Heart left ventricle (tissue), 16 donors: ENCODE measurements around the gene FYCO1. TPM values are rescaled to one million over a fixed set of nuclear protein-coding genes. Genes with fewer than 3 reads are reported as not detected.
A peak's percentile ranks its signal among the peaks of the same experiment; 100 is the strongest.

Source experiments
- ATAC-seq, 4 donors: fragments of 200-7000 bp; cut with Tn5 transposase; one replicate each; pipeline ENCODE4 v1.9.1; 2020 to 2022; ENCODE audit warnings: moderate library complexity in 4 of 4, mild to moderate bottlenecking in 3 of 4, moderate number of reproducible peaks in 1 of 4
- DNase-seq, 5 donors: peaks; one replicate each; pipeline ENCODE4 v3.0.0-alpha.2; 2020
- H3K27ac ChIP-seq, 12 donors: fragments of 200-600 bp; sonication (generic) in 4 of 12; one replicate each; pipeline versions ENCODE4 v1.5.0 to v1.8.0; 2016 to 2022; ENCODE audit warnings: mild to moderate bottlenecking in 2 of 12
- H3K27me3 ChIP-seq, 9 donors: fragments of 200-600 bp; sonication (generic) in 2 of 9; one replicate each; pipeline versions ENCODE4 v1.5.1 to v1.8.0; 2016 to 2022; ENCODE audit warnings: mild to moderate bottlenecking in 3 of 9
- H3K36me3 ChIP-seq, 9 donors: fragments of 200-600 bp; sonication (generic) in 2 of 9; one replicate each; pipeline versions ENCODE4 v1.5.0 to v1.8.0; 2018 to 2022; ENCODE audit warnings: mild to moderate bottlenecking in 2 of 9
- H3K4me1 ChIP-seq, 12 donors: fragments of 200-600 bp; sonication (generic) in 4 of 12; one replicate each; pipeline versions ENCODE4 v1.5.0 to v1.8.0; 2016 to 2022; ENCODE audit warnings: mild to moderate bottlenecking in 3 of 12
- H3K4me3 ChIP-seq, 12 donors: fragments of 200-600 bp; sonication (generic) in 4 of 12; one replicate each; pipeline versions ENCODE4 v1.5.0 to v1.8.0; 2017 to 2022; ENCODE audit warnings: mild to moderate bottlenecking in 9 of 12, moderate library complexity in 4 of 12
- H3K9me3 ChIP-seq, 12 donors: fragments of 200-600 bp; sonication (generic) in 4 of 12; one replicate each; pipeline versions ENCODE4 v1.5.0 to v1.8.0; 2016 to 2022; ENCODE audit warnings: mild to moderate bottlenecking in 1 of 12
- CTCF ChIP-seq, 12 donors: fragments of 200-600 bp; sonication (generic) in 4 of 12; IDR thresholded peaks; one replicate each; pipeline versions ENCODE4 v1.5.0 to v1.8.0; 2018 to 2022; ENCODE audit warnings: antibody characterized with exemption in 12 of 12, mild to moderate bottlenecking in 5 of 12
- POLR2A ChIP-seq, 2 donors: fragments of 450-650 bp; IDR thresholded peaks; one replicate each; pipeline ENCODE4 v1.6.1; 2017; ENCODE audit warnings: antibody characterized with exemption in 2 of 2, mild to moderate bottlenecking in 2 of 2, moderate library complexity in 2 of 2
- WGBS, 4 donors: extraction: QIAGEN DNeasy Blood & Tissue Kit in 2 of 4; methylation state at CpG; one replicate each; pipeline versions ENCODE4 v1.1.5 to v1.1.7; 2013 to 2018; 5-methylcytosine and 5-hydroxymethylcytosine counted together
- intact Hi-C, 10 donors: fragments of 100-400 bp; cut with DNase I; formaldehyde crosslinking; loops; one replicate each; pipeline versions ENCODE4 v1.11.1 to v1.14.2; 2022
- polyA plus RNA-seq, 2 donors: library from polyadenylated mRNA; stranded (reverse); fragments of 200-250 nt; gene quantifications; one replicate each; pipeline ENCODE4 v1.2.3, GENCODE V29; 2013
- total RNA-seq, 9 donors: library from RNA; depleted of rRNA in 2 of 9; stranded (reverse); fragments of >200 nt in 2 of 9; fragmentation: NEBNext Ultra II Directional in 3 of 9; extraction: Animal tissue kit (Norgen Biotek cat#: 25700) in 3 of 9; gene quantifications; one replicate each; pipeline versions ENCODE4 v1.1.0 to v1.2.4, GENCODE V29; 2016 to 2023
- donor health status: ischemic (EF 13 %, LVEDD 7.1; RV severe dilation, severe dysfunction).
- donor health status: healthy with polysubstance abuse.
- donor health status: DM: no; HTN: yes; CAD: no.
- donor health status: DM: no; HTN: no; CAD: no.
- donor health status: ischemic (EF 25% LVEDD 6.9; RV normal size, moderate dysfunction).
- donor health status: ischemic (EF 25% LVEDD 5.7; RV mildly dilated, moderate dysfunction).
- donor health status: healthy.
- donor health status: DM: yes; HTN: yes; CAD: no.
- donor health status: ischemic (EF 35%, LVEDD 5.7; RV mildly dilated, moderate dysfunction).
- donor health status: nonischemic (EF 11% LVEDD 7.7; RV severe dilation, severe dysfunction).
- donor health status: DM: yes; HTN: yes; CAD: no.
- donor health status: PGD.
- donor health status: ischemic (EF 29% LVEDD 5.4; RV normal size, mild dysfunction).
- donor health status: nonischemic (EF 23%, LVEDD 6.1; RV moderate dilation, normal function).

Gene FYCO1
- total and polyA plus RNA-seq, 11 donors: 18.5 to 195 (median 139) TPM

- no peak for ATAC-seq
- intact Hi-C loops: loop anchor here in 3 of 10 donors (10.0 kb wide), 2 partner anchors 171 to 439 kb away; partner anchors contain the start of gene CCR5 (in 2 of the 3)
- peak in 1 of 5 donors; percentile 36 for DNase-seq
- no peak overlapping the region for H3K27ac ChIP-seq
- 83 to 94% (median 87%) methylated on average over 9 of the region's 9 CpGs for WGBS, 4 donors
- no peak for TF ChIP-seq POLR2A (IDR thresholded peaks at IDR 0.05)
- no peak for TF ChIP-seq CTCF (IDR thresholded peaks at IDR 0.05)
- no peaks in the 10 kb centered on the region for H3K27me3 ChIP-seq
- no peak overlapping the region for H3K4me3 ChIP-seq
- H3K36me3 ChIP-seq: peaks cover 0 to 77% (median 66%) of the 10 kb centered on the region in 9 donors
- H3K4me1 ChIP-seq: peaks cover 0 to 42% (median 16%) of the 10 kb centered on the region in 12 donors
- H3K9me3 ChIP-seq: no peaks in the 10 kb centered on the region
Observed at GRCh38 chr3:45936261-45936660, 59.4 kb downstream of the FYCO1 start.

- no peak overlapping the region for H3K27ac ChIP-seq
- ATAC-seq (peak in 1 of 4 donors; percentile 63), DNase-seq (no peak)
- no peak overlapping the region for H3K4me3 ChIP-seq
- no peak for TF ChIP-seq CTCF (IDR thresholded peaks at IDR 0.05)
- TF ChIP-seq POLR2A (IDR thresholded peaks at IDR 0.05): no peak
- H3K9me3 ChIP-seq: no peaks in the 10 kb centered on the region
- 49 to 61% (median 51%) methylated on average over 4 of the region's 4 CpGs for WGBS, 4 donors
- no peaks in the 10 kb centered on the region for H3K27me3 ChIP-seq
- H3K4me1 ChIP-seq: peaks cover 0 to 29% (median 9%) of the 10 kb centered on the region in 12 donors
- intact Hi-C loops: loop anchor here in 4 of 10 donors (5.0 to 10.0 kb wide), 3 partner anchors 169 to 441 kb away; partner anchors contain the start of gene CCR5 (in 2 of the 4)
- H3K36me3 ChIP-seq: peaks cover 0 to 100% (median 93%) of the 10 kb centered on the region in 9 donors
Observed at GRCh38 chr3:45933591-45933990, 62.0 kb downstream of the FYCO1 start.

GRCh38 chr3:45932112-45932511 is 63.5 kb downstream of the FYCO1 start:
- no peak overlapping the region for H3K27ac ChIP-seq
- peak in 1 of 5 donors; percentile 37 for DNase-seq
- intact Hi-C loops: loop anchor here in 4 of 10 donors (5.0 to 10.0 kb wide), 3 partner anchors 167 to 443 kb away; partner anchors contain the start of gene CCR5 (in 2 of the 4)
- TF ChIP-seq CTCF (IDR thresholded peaks at IDR 0.05): no peak
- TF ChIP-seq POLR2A (IDR thresholded peaks at IDR 0.05): no peak
- ATAC-seq: no peak
- H3K9me3 ChIP-seq: no peaks in the 10 kb centered on the region
- peaks cover 0 to 100% (median 96%) of the 10 kb centered on the region in 9 donors for H3K36me3 ChIP-seq
- no peak overlapping the region for H3K4me3 ChIP-seq
- WGBS, 4 donors: 86 to 96% (median 92%) methylated on average over 4 of the region's 4 CpGs
- H3K27me3 ChIP-seq: no peaks in the 10 kb centered on the region
- H3K4me1 ChIP-seq: peaks cover 0 to 29% (median 9%) of the 10 kb centered on the region in 12 donors

- WGBS, 4 donors: 71 to 83% (median 74%) methylated on average over 6 of the region's 6 CpGs
- intact Hi-C loops: loop anchor here in 4 of 10 donors (5.0 to 10.0 kb wide), 3 partner anchors 167 to 443 kb away; partner anchors contain the start of gene CCR5 (in 2 of the 4)
- ATAC-seq (peak in 2 of 4 donors; percentile 8 to 23), DNase-seq (peak in 1 of 5 donors; percentile 29)
- no peaks in the 10 kb centered on the region for H3K9me3 ChIP-seq
- H3K4me1 ChIP-seq: peaks cover 0 to 29% (median 9%) of the 10 kb centered on the region in 12 donors
- TF ChIP-seq CTCF (IDR thresholded peaks at IDR 0.05) (no peak), POLR2A (IDR thresholded peaks at IDR 0.05) (no peak)
- no peak overlapping the region for H3K27ac ChIP-seq
- H3K27me3 ChIP-seq: no peaks in the 10 kb centered on the region
- H3K4me3 ChIP-seq: no peak overlapping the region
- peaks cover 0 to 100% (median 91%) of the 10 kb centered on the region in 9 donors for H3K36me3 ChIP-seq
Observed at GRCh38 chr3:45931496-45931895, 64.1 kb downstream of the FYCO1 start.
